Keratinocyte (primary cell): ENCODE results near the gene JAZF1.

ENCODE experiments used
- EZH2 ChIP-seq: IDR thresholded peaks from one replicate; pipeline ENCODE4 v1.6.1; 2012; ENCODE audit warnings: inconsistent platforms, mild to moderate bottlenecking, low read length, moderate library complexity
- TF ChIP-seq, protein P1 (sequence below), 3 experiments: IDR thresholded peaks in 1 of 3; conservative IDR thresholded peaks in 1 of 3; optimal IDR thresholded peaks in 1 of 3; 2 replicates in 2 of 3; 3 replicates in 1 of 3; pipeline versions ENCODE3 to v1.5.1; 2011; ENCODE audit warnings: low read length in 3 of 3, mild to moderate bottlenecking in 3 of 3, moderate library complexity in 2 of 3, control low read depth in 1 of 3, inconsistent platforms in 1 of 3; ENCODE audit not compliant: insufficient read depth in 2 of 3; ENCODE audit errors: extremely low read depth in 1 of 3

DNA sequence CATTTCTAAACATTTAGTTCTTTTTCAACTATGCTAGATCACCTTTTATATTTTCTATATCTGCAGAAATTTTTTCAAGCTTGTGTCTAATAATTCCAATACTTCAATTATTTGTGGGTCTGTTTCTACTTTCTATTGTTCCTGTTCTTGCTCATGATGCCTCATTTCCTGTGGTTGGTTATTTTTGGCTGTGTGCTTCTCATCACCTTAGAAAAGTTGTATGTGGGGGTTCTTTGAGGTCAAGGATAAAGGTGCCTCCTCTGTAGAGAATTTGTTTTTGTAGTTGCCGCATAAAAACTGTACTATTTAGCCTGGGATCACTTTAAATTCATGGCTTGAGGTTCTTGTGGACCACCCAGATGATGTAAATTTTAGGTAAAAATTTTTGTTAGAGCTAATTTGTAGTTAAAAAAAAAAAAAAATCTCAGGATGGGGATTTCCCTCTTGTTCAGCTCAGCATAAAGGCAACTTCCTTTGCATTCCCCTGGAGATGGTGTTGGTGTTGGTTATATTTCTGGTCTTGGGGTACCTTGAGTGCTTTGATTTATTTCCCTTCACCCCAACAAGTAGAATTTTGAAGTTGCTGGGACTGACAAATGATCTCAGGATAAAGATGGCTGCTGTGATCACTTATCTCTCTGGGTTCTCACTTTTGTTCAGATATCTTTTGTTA is 27.0 kb upstream of the JAZF1 start:
- no peak for TF ChIP-seq EZH2
- TF ChIP-seq, protein P1, sequence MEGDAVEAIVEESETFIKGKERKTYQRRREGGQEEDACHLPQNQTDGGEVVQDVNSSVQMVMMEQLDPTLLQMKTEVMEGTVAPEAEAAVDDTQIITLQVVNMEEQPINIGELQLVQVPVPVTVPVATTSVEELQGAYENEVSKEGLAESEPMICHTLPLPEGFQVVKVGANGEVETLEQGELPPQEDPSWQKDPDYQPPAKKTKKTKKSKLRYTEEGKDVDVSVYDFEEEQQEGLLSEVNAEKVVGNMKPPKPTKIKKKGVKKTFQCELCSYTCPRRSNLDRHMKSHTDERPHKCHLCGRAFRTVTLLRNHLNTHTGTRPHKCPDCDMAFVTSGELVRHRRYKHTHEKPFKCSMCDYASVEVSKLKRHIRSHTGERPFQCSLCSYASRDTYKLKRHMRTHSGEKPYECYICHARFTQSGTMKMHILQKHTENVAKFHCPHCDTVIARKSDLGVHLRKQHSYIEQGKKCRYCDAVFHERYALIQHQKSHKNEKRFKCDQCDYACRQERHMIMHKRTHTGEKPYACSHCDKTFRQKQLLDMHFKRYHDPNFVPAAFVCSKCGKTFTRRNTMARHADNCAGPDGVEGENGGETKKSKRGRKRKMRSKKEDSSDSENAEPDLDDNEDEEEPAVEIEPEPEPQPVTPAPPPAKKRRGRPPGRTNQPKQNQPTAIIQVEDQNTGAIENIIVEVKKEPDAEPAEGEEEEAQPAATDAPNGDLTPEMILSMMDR (optimal IDR thresholded peaks at IDR 0.05 in 1 of 3, IDR thresholded peaks at IDR 0.05 in 1 of 3, conservative IDR thresholded peaks at IDR 0.05 in 1 of 3; ENCODE audit: extremely low read depth in 1 of 3, insufficient read depth in 2 of 3, low read length in 3 of 3) = no peak
